Upper lobe of right lung (tissue), 1 donor: ENCODE results near the gene ANKRD33. TPM values are rescaled to one million over a fixed set of nuclear protein-coding genes. Genes with fewer than 3 reads are reported as not detected.

Source experiments
- ATAC-seq: fragments of 200-7000 bp; cut with Tn5 transposase; one replicate; pipeline ENCODE4 v1.9.1; 2020; ENCODE audit warnings: mild to moderate bottlenecking, moderate library complexity
- DNase-seq: peaks from one replicate; pipeline ENCODE4 v3.0.0-alpha.2; 2020
- H3K27ac ChIP-seq: fragments of 200-600 bp; one replicate; pipeline ENCODE4 v1.8.0; 2022
- H3K27me3 ChIP-seq: fragments of 200-600 bp; one replicate; pipeline ENCODE4 v1.8.0; 2022; ENCODE audit warnings: mild to moderate bottlenecking
- H3K36me3 ChIP-seq: fragments of 200-600 bp; one replicate; pipeline ENCODE4 v1.8.0; 2022
- H3K4me1 ChIP-seq: fragments of 200-600 bp; one replicate; pipeline ENCODE4 v1.8.0; 2022
- H3K4me3 ChIP-seq: fragments of 200-600 bp; one replicate; pipeline ENCODE4 v1.8.0; 2022; ENCODE audit warnings: mild to moderate bottlenecking
- H3K9me3 ChIP-seq: fragments of 200-600 bp; one replicate; pipeline ENCODE4 v1.8.0; 2022
- intact Hi-C: fragments of 100-400 bp; cut with DNase I; formaldehyde crosslinking; loops from one replicate; pipeline ENCODE4 v1.11.0; 2022
- total RNA-seq: library from RNA; stranded (reverse); fragmentation: NEBNext Ultra II Directional; extraction: Animal tissue kit (Norgen Biotek cat#: 25700); gene quantifications from one replicate; pipeline ENCODE4 v1.2.1, GENCODE V29; 2021
- TF ChIP-seq, protein P1 (sequence below): fragments of 200-600 bp; IDR thresholded peaks from one replicate; pipeline ENCODE4 v1.8.0; 2022; ENCODE audit warnings: antibody characterized with exemption
- donor health status: DM: no; HTN: yes; CAD: no; lungs with severe emphysema.

Gene ANKRD33
- total RNA-seq, 1 donor from 2014 or later = not detected

DNA sequence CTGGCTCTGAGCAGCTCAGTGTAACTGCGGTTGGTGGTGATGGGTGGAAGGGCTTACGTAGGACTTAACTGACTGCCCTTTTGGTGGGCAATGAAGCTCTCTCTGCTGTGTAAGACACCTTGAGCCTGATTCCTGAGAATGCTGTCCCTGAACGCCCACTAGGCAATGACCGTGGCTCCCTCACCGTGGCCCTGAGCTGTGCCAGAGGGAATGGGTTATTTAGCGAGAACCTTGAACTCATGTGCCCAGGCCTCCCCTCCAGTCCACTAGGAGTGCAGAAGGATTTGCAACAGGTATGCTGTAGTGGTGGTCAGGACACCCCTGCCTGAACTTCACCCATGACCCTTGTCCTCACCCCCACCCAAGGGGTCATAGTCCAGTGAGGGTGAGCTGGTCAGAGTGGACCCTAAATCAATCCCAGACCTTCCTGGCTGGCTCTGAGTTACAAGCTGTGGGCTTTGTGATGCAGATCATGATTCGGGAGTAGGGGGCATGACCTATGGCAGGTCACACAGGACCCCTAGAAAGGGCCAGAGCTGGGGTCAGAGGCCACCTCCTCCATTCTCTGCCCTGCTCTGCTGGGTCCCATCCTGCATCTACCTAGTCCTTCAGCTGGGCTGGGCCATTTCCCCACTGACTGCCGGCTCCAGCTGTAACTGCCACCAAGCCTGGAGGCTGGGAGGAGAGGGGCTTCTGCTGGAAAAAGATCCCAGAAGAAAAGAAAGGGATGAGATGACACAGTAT, 14.5 kb upstream of the ANKRD33 start:
- Histone ChIP-seq H3K27ac (no peak overlapping the region), H3K27me3 (peaks cover 28% of the 10 kb centered on the region), H3K9me3 (no peaks in the 10 kb centered on the region), H3K4me3 (no peak overlapping the region), H3K36me3 (no peaks in the 10 kb centered on the region), H3K4me1 (peaks cover 23% of the 10 kb centered on the region)
- ATAC-seq (no peak), DNase-seq (peak; percentile 33)
- TF ChIP-seq, protein P1, sequence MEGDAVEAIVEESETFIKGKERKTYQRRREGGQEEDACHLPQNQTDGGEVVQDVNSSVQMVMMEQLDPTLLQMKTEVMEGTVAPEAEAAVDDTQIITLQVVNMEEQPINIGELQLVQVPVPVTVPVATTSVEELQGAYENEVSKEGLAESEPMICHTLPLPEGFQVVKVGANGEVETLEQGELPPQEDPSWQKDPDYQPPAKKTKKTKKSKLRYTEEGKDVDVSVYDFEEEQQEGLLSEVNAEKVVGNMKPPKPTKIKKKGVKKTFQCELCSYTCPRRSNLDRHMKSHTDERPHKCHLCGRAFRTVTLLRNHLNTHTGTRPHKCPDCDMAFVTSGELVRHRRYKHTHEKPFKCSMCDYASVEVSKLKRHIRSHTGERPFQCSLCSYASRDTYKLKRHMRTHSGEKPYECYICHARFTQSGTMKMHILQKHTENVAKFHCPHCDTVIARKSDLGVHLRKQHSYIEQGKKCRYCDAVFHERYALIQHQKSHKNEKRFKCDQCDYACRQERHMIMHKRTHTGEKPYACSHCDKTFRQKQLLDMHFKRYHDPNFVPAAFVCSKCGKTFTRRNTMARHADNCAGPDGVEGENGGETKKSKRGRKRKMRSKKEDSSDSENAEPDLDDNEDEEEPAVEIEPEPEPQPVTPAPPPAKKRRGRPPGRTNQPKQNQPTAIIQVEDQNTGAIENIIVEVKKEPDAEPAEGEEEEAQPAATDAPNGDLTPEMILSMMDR = no peak
- intact Hi-C loops = no loop called here

DNA sequence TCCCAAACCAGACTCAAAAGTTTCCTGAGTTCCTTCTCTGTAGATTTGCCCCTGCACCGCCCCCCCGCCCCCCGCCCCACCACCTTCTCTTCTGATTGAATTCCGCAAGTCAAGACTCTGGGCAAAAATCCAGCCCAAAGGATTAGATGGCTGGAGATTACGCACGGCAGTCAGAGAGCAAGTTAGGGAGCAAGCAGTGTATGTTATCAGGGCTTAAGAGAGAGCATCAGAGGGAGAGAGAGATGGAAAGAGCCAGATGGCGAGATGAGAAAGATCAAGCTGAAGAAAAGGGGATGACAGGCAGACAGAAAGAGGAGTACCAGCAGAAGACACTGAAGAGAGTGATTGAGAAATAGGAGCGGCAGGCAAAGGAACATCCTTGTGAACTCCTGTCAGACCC, 13.9 kb upstream of the ANKRD33 start:
- H3K4me3 ChIP-seq = no peak overlapping the region
- TF ChIP-seq, protein P1 = no peak
- H3K36me3 ChIP-seq = no peaks in the 10 kb centered on the region
- peaks cover 18% of the 10 kb centered on the region for H3K4me1 ChIP-seq
- ATAC-seq (no peak), DNase-seq (no peak)
- intact Hi-C loops = no loop called here
- no peak overlapping the region for H3K27ac ChIP-seq
- peaks cover 22% of the 10 kb centered on the region for H3K27me3 ChIP-seq
- no peaks in the 10 kb centered on the region for H3K9me3 ChIP-seq

DNA sequence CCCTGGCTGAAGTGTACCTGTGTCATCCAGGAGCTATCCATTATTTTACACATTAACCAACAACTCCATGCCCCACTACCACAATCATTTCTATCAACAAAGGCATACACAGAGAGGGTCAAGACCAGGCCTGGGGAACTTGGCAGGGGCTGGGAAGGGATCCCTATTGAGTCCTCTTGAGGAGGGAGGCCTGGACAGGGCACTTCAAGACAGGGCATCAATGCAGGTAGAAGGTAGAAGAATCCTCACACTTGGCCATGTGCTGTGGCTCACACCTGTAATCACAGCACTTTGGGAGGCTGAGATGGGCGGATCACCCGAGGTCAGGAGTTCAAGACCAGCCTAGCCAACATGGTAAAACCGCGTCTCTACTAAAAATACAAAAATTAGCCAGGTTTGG, 13.4 kb upstream of the ANKRD33 start:
- Histone ChIP-seq H3K9me3 (no peaks in the 10 kb centered on the region), H3K27me3 (peaks cover 17% of the 10 kb centered on the region), H3K36me3 (no peaks in the 10 kb centered on the region), H3K4me1 (peaks cover 13% of the 10 kb centered on the region), H3K4me3 (no peak overlapping the region), H3K27ac (no peak overlapping the region)
- ATAC-seq = no peak
- TF ChIP-seq, protein P1 = no peak
- DNase-seq = peak; percentile 30
- intact Hi-C loops = no loop called here

DNA sequence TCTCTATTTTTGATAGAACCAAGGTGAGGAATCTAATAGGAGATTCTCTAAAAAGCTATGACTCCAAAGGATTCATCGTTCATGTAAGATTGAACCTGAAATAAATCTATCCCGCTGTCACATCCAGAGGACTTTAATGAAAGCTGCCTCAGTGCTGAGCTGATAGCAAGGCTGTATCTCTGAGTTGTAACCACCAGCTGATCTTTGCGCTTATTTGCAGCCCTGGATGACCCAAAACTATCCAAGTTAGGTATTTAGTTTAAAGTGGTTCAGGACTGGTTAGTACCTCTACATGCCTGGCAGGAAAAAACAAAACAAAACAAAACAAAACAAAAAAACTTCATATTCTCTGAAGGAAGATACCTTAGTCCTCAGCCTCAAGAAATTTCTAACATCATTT, 8.8 kb upstream of the ANKRD33 start:
- no peaks in the 10 kb centered on the region for H3K9me3 ChIP-seq
- DNase-seq (no peak), ATAC-seq (no peak)
- H3K4me3 ChIP-seq = no peak overlapping the region
- no peaks in the 10 kb centered on the region for H3K27me3 ChIP-seq
- no peak overlapping the region for H3K27ac ChIP-seq
- intact Hi-C loops = no loop called here
- no peaks in the 10 kb centered on the region for H3K36me3 ChIP-seq
- H3K4me1 ChIP-seq = no peaks in the 10 kb centered on the region
- TF ChIP-seq, protein P1 = no peak

- peaks cover 4% of the 10 kb centered on the region for H3K27me3 ChIP-seq
- H3K4me3 ChIP-seq = no peak overlapping the region
- H3K9me3 ChIP-seq = no peaks in the 10 kb centered on the region
- intact Hi-C loops = no loop called here
- ATAC-seq (no peak), DNase-seq (no peak)
- H3K4me1 ChIP-seq = peaks cover 11% of the 10 kb centered on the region
- H3K27ac ChIP-seq = no peak overlapping the region
- H3K36me3 ChIP-seq = no peaks in the 10 kb centered on the region
- TF ChIP-seq, protein P1 = no peak
Measured at GRCh38 chr12:51883295-51883694, 4.6 kb upstream of the ANKRD33 start.
